RPMI8226 (cell line): ENCODE results near the gene SAMD9L.
A peak's percentile ranks its signal among the peaks of the same experiment; 100 is the strongest.
"Not testable (repeated sequence)": the region's sequence is repeated elsewhere in the genome, so short reads cannot be mapped to it uniquely, and the experiment has no call there.

Experiments used
- DNase-seq: peaks from one replicate; pipeline ENCODE4 v3.0.0-alpha.2; 2015

The SAMD9L gene

GRCh38 chr7:93145354-93145753 is 2.8 kb downstream of the SAMD9L start:
- DNase-seq: no peak

GRCh38 chr7:93142127-93142526 is 6.1 kb downstream of the SAMD9L start:
- DNase-seq: no peak

DNA sequence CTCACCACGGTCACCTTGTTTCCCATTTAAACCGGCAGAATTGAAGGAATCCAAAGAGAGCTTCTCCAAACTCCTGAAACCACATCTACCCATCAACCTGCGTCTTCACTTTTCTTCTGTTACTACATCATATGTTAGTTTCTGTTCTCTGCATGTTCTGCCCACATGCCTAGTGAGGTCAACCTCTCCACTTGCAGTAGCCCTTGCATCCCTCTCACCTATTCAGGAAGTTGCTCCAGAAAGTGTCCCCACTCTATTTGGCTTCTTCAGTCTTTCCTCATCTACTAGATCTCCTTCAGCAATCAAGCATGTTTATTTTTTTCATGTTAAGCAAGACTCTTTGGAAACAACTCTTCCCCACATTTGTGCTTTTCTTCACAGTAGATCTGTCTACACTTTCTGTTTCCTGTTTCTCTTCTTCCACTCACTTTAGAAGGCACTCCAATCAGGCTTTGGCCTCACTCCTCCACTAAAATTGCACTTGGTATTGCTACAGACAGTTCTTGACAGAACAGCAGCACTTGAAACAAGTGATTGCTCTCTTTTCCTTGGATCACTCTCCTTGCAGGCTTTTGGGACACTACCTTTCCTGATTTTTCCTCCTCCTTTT is 7.5 kb downstream of the SAMD9L start:
- no peak for DNase-seq

- no peak for DNase-seq
Measured at GRCh38 chr7:93138576-93138975, 9.6 kb downstream of the SAMD9L start.

DNA sequence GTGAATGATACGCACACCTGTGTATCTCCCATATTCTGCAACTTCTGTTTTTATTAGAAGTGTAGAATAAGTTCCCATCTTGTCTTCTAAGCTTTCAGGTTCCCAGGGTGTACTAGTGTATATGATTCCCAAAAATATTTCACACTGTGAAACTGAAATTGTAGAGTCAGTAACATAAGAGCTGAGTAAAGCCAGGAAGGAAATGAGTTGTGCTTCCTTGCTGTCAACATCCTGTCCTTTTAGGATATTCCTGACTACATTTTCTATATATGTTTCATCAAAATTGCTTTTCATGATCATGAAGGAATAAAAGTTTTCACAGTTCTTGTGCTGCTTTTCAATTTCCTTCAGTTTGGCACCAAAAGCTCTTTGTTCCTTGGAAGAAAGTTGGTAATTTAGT is 15.2 kb downstream of the SAMD9L start:
- no peak for DNase-seq

DNA sequence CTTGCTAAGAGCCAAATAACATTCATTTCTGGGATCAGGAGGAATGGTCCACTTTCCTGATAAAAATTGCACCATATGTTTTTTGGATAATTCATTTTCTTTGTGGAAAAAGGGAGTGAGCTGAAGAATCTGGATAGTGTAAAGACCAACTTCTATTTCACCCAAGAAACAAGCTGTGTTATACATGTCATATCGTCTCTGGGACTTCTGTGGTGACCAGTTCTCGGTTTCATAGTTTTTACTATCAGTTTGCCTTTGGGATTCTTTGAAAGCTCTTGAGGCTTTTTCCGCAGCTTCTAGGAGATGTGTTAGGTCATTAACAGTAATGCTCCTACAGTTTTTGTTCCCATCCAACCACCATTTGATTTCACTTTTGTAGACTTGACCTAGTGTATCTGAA is 16.0 kb downstream of the SAMD9L start:
- no peak for DNase-seq

DNA sequence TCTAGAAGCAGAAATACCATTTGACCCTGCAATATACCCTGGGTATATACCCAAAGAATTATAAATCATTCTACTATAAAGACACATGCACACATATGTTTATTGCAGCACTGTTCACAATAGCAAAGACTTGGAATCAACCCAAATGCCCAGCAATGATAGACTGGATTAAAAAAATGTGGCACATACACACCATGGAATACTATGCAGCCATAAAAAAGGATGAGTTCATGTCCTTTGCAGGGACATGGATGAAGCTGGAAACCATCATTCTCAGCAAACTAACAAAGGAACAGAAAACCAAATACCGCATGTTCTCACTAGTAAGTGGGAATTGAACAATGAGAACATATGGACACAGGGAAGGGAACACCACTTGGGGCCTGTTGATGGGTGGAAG is 21.2 kb downstream of the SAMD9L start:
- DNase-seq: not testable (repeated sequence)

DNA sequence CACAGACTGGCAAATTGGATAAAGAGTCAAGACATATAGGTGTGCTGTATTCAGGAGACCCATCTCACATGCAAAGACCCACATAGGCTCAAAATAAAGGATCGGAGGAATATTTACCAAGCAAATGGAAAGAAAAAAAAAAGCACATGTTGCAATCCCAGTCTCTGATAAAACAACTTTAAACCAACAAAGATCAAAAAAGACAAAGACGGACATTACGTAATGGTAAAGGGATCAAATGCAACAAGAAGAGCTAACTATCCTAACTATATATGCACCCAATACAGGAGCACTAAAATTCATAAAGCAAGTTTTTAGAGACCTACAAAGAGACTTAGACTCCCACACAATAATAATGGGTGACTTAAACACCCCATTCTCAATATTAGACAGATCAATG is 24.7 kb downstream of the SAMD9L start:
- not testable (repeated sequence) for DNase-seq

- no peak for DNase-seq
Measured at GRCh38 chr7:93120592-93121549, 27.3 kb downstream of the SAMD9L start.

- DNase-seq: no peak
Measured at GRCh38 chr7:93119191-93119905, 28.8 kb downstream of the SAMD9L start.

GRCh38 chr7:93117852-93118530 is 30.2 kb downstream of the SAMD9L start, which contains the start of gene SAMD9:
Gene SAMD9 (minus strand): TSS chr7:93117979. CDS start chr7:93106097, 11,882 bp downstream.
- DNase-seq: peak; percentile 89

GRCh38 chr7:93117327-93117726 is 30.9 kb downstream of the SAMD9L start:
- DNase-seq: no peak

DNA sequence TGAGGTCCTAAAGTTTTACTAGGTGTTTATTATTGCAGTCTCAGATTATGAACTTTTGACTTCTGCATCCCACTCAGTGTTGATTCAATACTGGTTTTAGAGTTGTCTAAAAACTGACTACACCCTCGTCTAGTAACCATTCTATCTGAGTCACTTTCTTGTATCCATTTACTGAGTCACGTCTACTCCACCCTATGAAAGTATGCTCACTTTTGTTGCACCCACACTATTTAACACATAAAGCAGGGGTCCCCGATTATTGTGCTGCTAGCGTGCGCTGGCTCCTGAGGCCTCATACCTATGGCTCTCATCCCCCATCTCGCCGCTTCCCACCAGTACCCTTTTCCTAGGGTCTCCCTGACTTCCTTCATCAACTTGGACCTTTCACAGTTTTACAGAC is 32.4 kb downstream of the SAMD9L start:
- DNase-seq: no peak

DNA sequence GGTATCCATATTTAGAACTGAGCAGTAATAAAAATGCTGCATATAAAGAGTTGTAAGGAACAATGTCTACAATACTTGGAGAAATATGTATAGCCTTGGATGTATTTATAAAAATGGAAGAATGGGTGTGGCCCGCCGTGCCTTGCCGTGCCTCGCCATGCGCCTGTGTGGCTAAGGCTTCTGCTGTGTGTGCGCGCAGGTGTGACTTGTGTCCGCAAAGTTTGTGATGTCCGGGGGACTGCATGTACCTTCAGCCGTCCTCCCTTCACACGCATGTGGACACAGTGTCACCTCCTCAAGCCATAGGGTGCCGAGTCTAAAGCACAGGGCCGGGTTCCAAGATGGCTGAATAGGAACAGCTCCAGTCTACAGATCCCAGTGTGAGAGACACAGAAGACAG is 40.2 kb downstream of the SAMD9L start:
- no peak for DNase-seq

- DNase-seq: no peak
Measured at GRCh38 chr7:93097388-93097787, 50.8 kb downstream of the SAMD9L start.

- no peak for DNase-seq
Measured at GRCh38 chr7:93092757-93093370, 55.3 kb downstream of the SAMD9L start.
